Camera-type eye (tissue), 1 donor: ENCODE data around the gene RNF208. TPM values are rescaled to one million over a fixed set of nuclear protein-coding genes. Genes with fewer than 3 reads are reported as not detected.

Experiments used
- total RNA-seq: library from RNA; depleted of rRNA; stranded (reverse); fragments of >200 nt; gene quantifications from one replicate; pipeline ENCODE4 v1.2.3, GENCODE V29; 2014

RNF208 gene
- 2.7 TPM for total RNA-seq

GRCh38 chr9:137222190-137223077, at the start of gene RNF208:
Gene RNF208 (minus strand): TSS chr9:137222240. CDS start chr9:137221212, 1,028 bp downstream.

GRCh38 chr9:137254624-137255447, 32.8 kb upstream of the RNF208 start, which contains the start of gene NELFB:
Gene NELFB (plus strand): TSS chr9:137255327.

GRCh38 chr9:137251194-137251461, 29.1 kb upstream of the RNF208 start, which contains the start of gene STPG3:
Gene STPG3 (plus strand): TSS chr9:137251286. CDS start chr9:137251287, 1 bp downstream.

GRCh38 chr9:137240841-137241489, 18.9 kb upstream of the RNF208 start, which contains the start of gene TUBB4B:
Gene TUBB4B (plus strand): TSS chr9:137241287. CDS start chr9:137241361, 74 bp downstream.

GRCh38 chr9:137230705-137231371, 8.8 kb upstream of the RNF208 start, which contains the start of gene SLC34A3:
Gene SLC34A3 (plus strand): TSS chr9:137230901. CDS start chr9:137231703, 802 bp downstream.

GRCh38 chr9:137227054-137227852, 5.2 kb upstream of the RNF208 start, which contains the start of gene RNF224:
Gene RNF224 (plus strand): TSS chr9:137227502. CDS start chr9:137228336, 834 bp downstream.

GRCh38 chr9:137224830-137225694, 3.0 kb upstream of the RNF208 start, which contains the start of gene CYSRT1:
Gene CYSRT1 (plus strand): TSS chr9:137225174. CDS start chr9:137225622, 448 bp downstream.

GRCh38 chr9:137205126-137206069, 16.6 kb downstream of the RNF208 start, which contains the start of the genes NDOR1 and TMEM203:
Gene NDOR1 (plus strand): TSS chr9:137205700. CDS start chr9:137205778, 78 bp downstream.
Gene TMEM203 (minus strand): TSS chr9:137205648. CDS start chr9:137205414, 234 bp downstream.

GRCh38 chr9:137200311-137201204, 21.5 kb downstream of the RNF208 start, which contains the start of gene TPRN:
Gene TPRN (minus strand): TSS chr9:137200741. CDS start chr9:137200711, 30 bp downstream.

GRCh38 chr9:137188490-137189296, 33.3 kb downstream of the RNF208 start, which contains the start of the genes ANAPC2 and SSNA1:
Gene ANAPC2 (minus strand): TSS chr9:137188560. CDS start chr9:137188532, 28 bp downstream.
Gene SSNA1 (plus strand): TSS chr9:137188676. CDS start chr9:137188727, 51 bp downstream.

Other genes with a start within 250 kb of the RNF208 start
- gene PTGDS, start 244.7 kb downstream of the RNF208 start, total RNA-seq, result 230 TPM
- gene LCNL1, start 239.2 kb downstream of the RNF208 start, total RNA-seq, result 1.2 TPM
- 25.7 TPM for gene PAXX, start 229.8 kb downstream of the RNF208 start, total RNA-seq
- 1.1 TPM for gene CLIC3, start 225.7 kb downstream of the RNF208 start, total RNA-seq
- 49.9 TPM for gene ABCA2, start 194.0 kb downstream of the RNF208 start, total RNA-seq
- gene FUT7, start 190.2 kb downstream of the RNF208 start, total RNA-seq, result not detected
- 56.4 TPM for gene NPDC1, start 176.1 kb downstream of the RNF208 start, total RNA-seq
- 7.0 TPM for gene ENTPD2, start 168.2 kb downstream of the RNF208 start, total RNA-seq
- gene SAPCD2, start 151.7 kb downstream of the RNF208 start, total RNA-seq, result 4.3 TPM
- 8.5 TPM for gene UAP1L1, start 144.7 kb downstream of the RNF208 start, total RNA-seq
- gene MAN1B1, start 135.3 kb downstream of the RNF208 start, total RNA-seq, result 59.0 TPM
- 37.5 TPM for gene DPP7, start 107.5 kb downstream of the RNF208 start, total RNA-seq
- 12.7 TPM for gene GRIN1, start 83.1 kb downstream of the RNF208 start, total RNA-seq
- 1.7 TPM for gene LRRC26, start 52.2 kb downstream of the RNF208 start, total RNA-seq
- gene TMEM210, start 50.2 kb downstream of the RNF208 start, total RNA-seq, result not detected
- gene ANAPC2, start 33.7 kb downstream of the RNF208 start, total RNA-seq, result 42.9 TPM
- gene SSNA1, start 33.6 kb downstream of the RNF208 start, total RNA-seq, result 51.1 TPM
- gene TPRN, start 21.5 kb downstream of the RNF208 start, total RNA-seq, result 11.3 TPM
- 34.2 TPM for gene TMEM203, start 16.6 kb downstream of the RNF208 start, total RNA-seq
- 10.3 TPM for gene NDOR1, start 16.5 kb downstream of the RNF208 start, total RNA-seq
- 0.60 TPM for gene CYSRT1, start 2.9 kb upstream of the RNF208 start, total RNA-seq
- gene RNF224, start 5.3 kb upstream of the RNF208 start, total RNA-seq, result not detected
- not detected for gene SLC34A3, start 8.7 kb upstream of the RNF208 start, total RNA-seq
- gene TUBB4B, start 19.0 kb upstream of the RNF208 start, total RNA-seq, result 374 TPM
- not detected for gene STPG3, start 29.0 kb upstream of the RNF208 start, total RNA-seq
- gene NELFB, start 33.1 kb upstream of the RNF208 start, total RNA-seq, result 39.1 TPM
- gene TOR4A, start 55.5 kb upstream of the RNF208 start, total RNA-seq, result 3.7 TPM
- gene NRARP, start 80.0 kb upstream of the RNF208 start, total RNA-seq, result 23.3 TPM
- gene EXD3, start 200.9 kb upstream of the RNF208 start, total RNA-seq, result 22.0 TPM
- gene NOXA1, start 201.2 kb upstream of the RNF208 start, total RNA-seq, result 4.2 TPM
- gene ENTPD8, start 219.1 kb upstream of the RNF208 start, total RNA-seq, result 0.60 TPM
- 27.7 TPM for gene NSMF, start 237.1 kb upstream of the RNF208 start, total RNA-seq